Naive thymus-derived CD4-positive, alpha-beta T cell (primary cell): ENCODE results near the gene GAN. TPM values are rescaled to one million over a fixed set of nuclear protein-coding genes. Genes with fewer than 3 reads are reported as not detected.

Source experiments
- ATAC-seq: fragments of 150-1000 bp; cut with Tn5 transposase; 2 replicates; pipeline ENCODE4 v1.10.0; 2021; ENCODE audit warnings: mild to moderate bottlenecking, moderate library complexity
- CTCF ChIA-PET: fragments of 350-600 bp; sonication (Branson Sonifier 250); formaldehyde crosslinking; loops from one replicate; lab custom pipeline; 2021; ENCODE audit warnings: antibody characterized with exemption; lab: Charles Lee
- POLR2A ChIA-PET: fragments of 350-600 bp; sonication (Branson Sonifier 250); formaldehyde crosslinking; loops from one replicate; lab custom pipeline; 2021; ENCODE audit warnings: antibody characterized with exemption, inconsistent platforms; lab: Charles Lee
- DNase-seq, 9 donors: peaks; one replicate each; pipeline versions ENCODE4 v3.0.0 to v3.0.0-alpha.2; 2020 to 2022; ENCODE audit warnings: mixed read lengths in 1 of 9
- H3K27ac ChIP-seq: one replicate; pipeline ENCODE4 v1.7.0; 2013; ENCODE audit warnings: mild to moderate bottlenecking, low read depth, low read length, moderate library complexity
- H3K27me3 ChIP-seq, 2 donors: one replicate each; pipeline ENCODE4 v1.7.0; 2013; ENCODE audit warnings: low read length in 2 of 2, mild to moderate bottlenecking in 2 of 2, moderate library complexity in 2 of 2; ENCODE audit not compliant: control insufficient read depth in 2 of 2, insufficient read depth in 2 of 2
- H3K36me3 ChIP-seq, 3 experiments: 1 replicate in 2 of 3; 2 replicates in 1 of 3; pipeline ENCODE4 v1.7.0; 2013; ENCODE audit warnings: low read length in 3 of 3, mild to moderate bottlenecking in 3 of 3, moderate library complexity in 1 of 3; ENCODE audit not compliant: insufficient read depth in 3 of 3, control insufficient read depth in 2 of 3
- H3K4me1 ChIP-seq, 2 donors: one replicate each; pipeline ENCODE4 v1.7.0; 2013; ENCODE audit warnings: low read length in 2 of 2, mild to moderate bottlenecking in 2 of 2, moderate library complexity in 1 of 2; ENCODE audit not compliant: control insufficient read depth in 2 of 2, insufficient read depth in 2 of 2
- H3K4me3 ChIP-seq: 2 replicates; pipeline ENCODE4 v1.7.0; 2013; ENCODE audit warnings: mild to moderate bottlenecking, low read length
- H3K9me3 ChIP-seq, 3 experiments: 1 replicate in 2 of 3; 2 replicates in 1 of 3; pipeline ENCODE4 v1.7.0; 2013; ENCODE audit warnings: low read length in 3 of 3; ENCODE audit not compliant: control insufficient read depth in 2 of 3
- H3K27ac Mint-ChIP-seq, 9 donors: one replicate each; pipeline ENCODE4 v1.8.0; 2020 to 2022; ENCODE audit warnings: mixed read lengths in 9 of 9, mild to moderate bottlenecking in 8 of 9, moderate library complexity in 5 of 9, inconsistent platforms in 2 of 9
- H3K27me3 Mint-ChIP-seq, 5 donors: one replicate each; pipeline ENCODE4 v1.8.0; 2021 to 2022; ENCODE audit warnings: mixed read lengths in 5 of 5, mild to moderate bottlenecking in 1 of 5
- H3K36me3 Mint-ChIP-seq, 5 donors: one replicate each; pipeline ENCODE4 v1.8.0; 2020 to 2022; ENCODE audit warnings: mixed read lengths in 5 of 5, mild to moderate bottlenecking in 3 of 5, inconsistent platforms in 1 of 5
- H3K4me1 Mint-ChIP-seq, 7 donors: one replicate each; pipeline ENCODE4 v1.8.0; 2020 to 2022; ENCODE audit warnings: mixed read lengths in 7 of 7, mild to moderate bottlenecking in 3 of 7, inconsistent platforms in 1 of 7
- H3K4me3 Mint-ChIP-seq, 10 donors: one replicate each; pipeline ENCODE4 v1.8.0; 2020 to 2022; ENCODE audit warnings: mild to moderate bottlenecking in 10 of 10, mixed read lengths in 10 of 10, moderate library complexity in 6 of 10, inconsistent platforms in 2 of 10
- H3K9me3 Mint-ChIP-seq, 11 donors: one replicate each; pipeline ENCODE4 v1.8.0; 2020 to 2022; ENCODE audit warnings: mixed read lengths in 11 of 11, mild to moderate bottlenecking in 4 of 11, inconsistent platforms in 1 of 11, moderate library complexity in 1 of 11
- intact Hi-C, 2 donors: fragments of 100-400 bp; cut with micrococcal nuclease; formaldehyde crosslinking; loops; one replicate each; pipeline ENCODE4 v1.15.1; 2023
- polyA plus RNA-seq, 2 donors: library from polyadenylated mRNA; unstranded; fragments of 300-500 nt; fragmentation: Illumina TruSeq; gene quantifications; one replicate each; pipeline ENCODE4 v1.2.3, GENCODE V29; 2021
- total RNA-seq, 6 experiments: library from RNA in 5 of 6; stranded (reverse) in 5 of 6; gene quantifications; 1 replicate in 5 of 6; 2 replicates in 1 of 6; pipeline ENCODE4 v1.2.3 and lab custom pipeline; 2021 to 2026

The GAN gene
- total and polyA plus RNA-seq, 7 experiments from 2014 or later, result 2.3 to 11.3 (median 7.8) TPM

DNA sequence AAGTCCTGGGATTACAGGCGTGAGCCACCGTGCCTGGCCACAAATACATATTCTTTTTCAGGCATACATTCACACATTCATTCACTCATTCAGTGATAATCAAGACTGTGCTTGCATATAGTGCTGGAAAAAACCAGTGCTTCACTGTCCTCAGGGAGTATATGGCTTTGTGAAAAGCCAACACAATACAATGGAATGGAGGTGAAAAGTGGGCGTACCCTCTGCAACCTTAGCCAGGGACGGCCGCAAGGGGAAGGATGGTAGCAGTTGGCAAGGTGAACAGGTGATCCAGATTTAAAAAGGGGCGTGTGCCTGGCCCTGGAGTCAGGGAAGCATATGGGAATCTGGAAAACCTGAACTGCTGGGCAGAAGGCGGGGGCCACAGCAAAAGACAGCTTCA, 18.1 kb upstream of the GAN start:
- intact Hi-C loops, result no loop called here
- Mint-ChIP-seq H3K36me3 (peaks cover 0 to 8% (median 0%) of the 10 kb centered on the region in 5 donors), H3K27me3 (peaks cover 10 to 24% (median 20%) of the 10 kb centered on the region in 5 donors), H3K4me1 (peaks cover 0 to 2% (median 0%) of the 10 kb centered on the region in 7 donors), H3K4me3 (no peak overlapping the region), H3K27ac (no peak overlapping the region), H3K9me3 (peaks cover 0 to 11% (median 0%) of the 10 kb centered on the region in 11 donors)
- ATAC-seq (no peak), DNase-seq (no peak)
- no peak overlapping the region for H3K4me3 ChIP-seq
- ChIA-PET POLR2A (interaction anchor here (0.7 kb wide), 1 partner anchor 18 kb away, joined by 3 read pairs; the partner anchor contains the start of gene GAN), CTCF (no interaction called here)
- H3K27me3 ChIP-seq, result no peaks in the 10 kb centered on the region
- H3K4me1 ChIP-seq, result no peaks in the 10 kb centered on the region
- H3K36me3 ChIP-seq, result no peaks in the 10 kb centered on the region
- H3K9me3 ChIP-seq, result no peaks in the 10 kb centered on the region
- H3K27ac ChIP-seq, result no peak overlapping the region

- Histone ChIP-seq H3K27me3 (no peaks in the 10 kb centered on the region), H3K36me3 (no peaks in the 10 kb centered on the region), H3K4me3 (no peak overlapping the region), H3K27ac (no peak overlapping the region), H3K9me3 (no peaks in the 10 kb centered on the region), H3K4me1 (no peaks in the 10 kb centered on the region)
- no peak for DNase-seq
- H3K4me3 Mint-ChIP-seq, result no peak overlapping the region
- H3K9me3 Mint-ChIP-seq, result no peaks in the 10 kb centered on the region
- peaks cover 0 to 8% (median 5%) of the 10 kb centered on the region in 5 donors for H3K36me3 Mint-ChIP-seq
- no peak for ATAC-seq
- peaks cover 0 to 3% (median 0%) of the 10 kb centered on the region in 5 donors for H3K27me3 Mint-ChIP-seq
- ChIA-PET POLR2A (interaction anchor here (0.6 kb wide), 1 partner anchor 454 kb away, joined by 3 read pairs; no protein-coding TSS in a partner anchor), CTCF (no interaction called here)
- peak overlapping the region in 2 of 9 donors; percentile 12 to 16 for H3K27ac Mint-ChIP-seq
- peaks cover 7 to 29% (median 23%) of the 10 kb centered on the region in 7 donors for H3K4me1 Mint-ChIP-seq
- intact Hi-C loops, result no loop called here
Measured at GRCh38 chr16:81307770-81308169, 7.0 kb upstream of the GAN start.

- no peak overlapping the region for H3K4me3 ChIP-seq
- intact Hi-C loops, result loop anchor here (5.0 to 10.0 kb wide), 4 partner anchors 105 to 1345 kb away; no protein-coding TSS in a partner anchor
- ChIA-PET CTCF (interaction anchor here (0.6 to 0.9 kb wide), 3 partner anchors 25 to 413 kb away, joined by 3 read pairs; no protein-coding TSS in a partner anchor), POLR2A (interaction anchor here (0.6 kb wide), 1 partner anchor 899 kb away, joined by 3 read pairs; no protein-coding TSS in a partner anchor)
- Mint-ChIP-seq H3K27me3 (no peaks in the 10 kb centered on the region), H3K36me3 (peaks cover 0 to 6% (median 4%) of the 10 kb centered on the region in 5 donors), H3K9me3 (no peaks in the 10 kb centered on the region), H3K4me3 (no peak overlapping the region), H3K27ac (peak overlapping the region in 1 of 9 donors; percentile 32), H3K4me1 (peaks cover 19 to 49% (median 43%) of the 10 kb centered on the region in 7 donors)
- H3K4me1 ChIP-seq, result peaks cover 9 to 11% of the 10 kb centered on the region in 2 donors
- H3K27ac ChIP-seq, result no peak overlapping the region
- H3K27me3 ChIP-seq, result no peaks in the 10 kb centered on the region
- DNase-seq, result no peak
- H3K9me3 ChIP-seq, result no peaks in the 10 kb centered on the region
- H3K36me3 ChIP-seq, result no peaks in the 10 kb centered on the region
- no peak for ATAC-seq
Measured at GRCh38 chr16:81310045-81310644, 4.6 kb upstream of the GAN start.

DNA sequence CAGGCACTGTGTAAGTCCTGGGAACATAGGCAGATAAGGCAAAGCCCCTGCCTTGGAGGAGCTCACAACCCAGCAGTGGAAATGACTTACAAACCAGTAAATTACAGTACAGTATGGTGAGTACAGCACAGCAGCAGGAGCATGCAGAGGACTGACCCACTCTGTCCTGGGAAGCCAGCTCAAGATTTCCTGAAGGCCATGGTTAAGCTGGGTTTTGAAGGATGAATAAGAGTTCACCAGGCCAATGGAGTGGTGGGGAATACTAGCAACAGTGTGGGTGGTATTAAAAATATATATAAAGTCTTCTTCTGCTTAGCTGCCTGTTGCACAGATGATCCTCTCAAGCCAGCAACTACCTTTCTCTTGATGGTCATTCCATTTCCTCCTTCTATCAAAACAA, 3.0 kb upstream of the GAN start:
- H3K4me3 ChIP-seq, result no peak overlapping the region
- ATAC-seq (no peak), DNase-seq (no peak)
- H3K27me3 ChIP-seq, result no peaks in the 10 kb centered on the region
- H3K27ac ChIP-seq, result no peak overlapping the region
- Mint-ChIP-seq H3K4me1 (peaks cover 27 to 59% (median 49%) of the 10 kb centered on the region in 7 donors), H3K27me3 (no peaks in the 10 kb centered on the region), H3K9me3 (no peaks in the 10 kb centered on the region), H3K4me3 (peak overlapping the region in 1 of 10 donors; percentile 15), H3K36me3 (peaks cover 0 to 5% (median 4%) of the 10 kb centered on the region in 5 donors), H3K27ac (peak overlapping the region in 1 of 9 donors; percentile 32)
- intact Hi-C loops, result loop anchor here (5.0 to 10.0 kb wide), 4 partner anchors 107 to 1343 kb away; no protein-coding TSS in a partner anchor
- CTCF ChIA-PET, result no interaction called here
- H3K9me3 ChIP-seq, result no peaks in the 10 kb centered on the region
- POLR2A ChIA-PET, result interaction anchor here (0.6 kb wide), 1 partner anchor 426 kb away, joined by 3 read pairs; no protein-coding TSS in a partner anchor
- peaks cover 15 to 17% of the 10 kb centered on the region in 2 donors for H3K4me1 ChIP-seq
- no peaks in the 10 kb centered on the region for H3K36me3 ChIP-seq

GRCh38 chr16:81313701-81314602, 810 bp upstream of the GAN start:
- Mint-ChIP-seq H3K36me3 (peaks cover 0 to 5% (median 4%) of the 10 kb centered on the region in 5 donors), H3K4me1 (peaks cover 36 to 65% (median 54%) of the 10 kb centered on the region in 7 donors), H3K27ac (peak overlapping the region; percentile 85 to 98 (median 94)), H3K4me3 (peak overlapping the region; percentile 87 to 99 (median 96)), H3K9me3 (no peaks in the 10 kb centered on the region), H3K27me3 (no peaks in the 10 kb centered on the region)
- DNase-seq, result peak in 1 of 9 donors; percentile 0
- intact Hi-C loops, result loop anchor here (1.0 to 10.0 kb wide), 19 partner anchors 53 to 1341 kb away; partner anchors contain the start of genes ATMIN (in 2 of the 2), CENPN (in 2 of the 2), GCSH (in 2 of the 2) and C16orf46 (in 1 of the 2)
- CTCF ChIA-PET, result interaction anchor here (0.6 to 0.8 kb wide), 2 partner anchors 52 to 109 kb away, joined by 3 read pairs; no protein-coding TSS in a partner anchor
- Histone ChIP-seq H3K36me3 (no peaks in the 10 kb centered on the region), H3K27ac (peak overlapping the region; percentile 78), H3K9me3 (no peaks in the 10 kb centered on the region), H3K27me3 (no peaks in the 10 kb centered on the region), H3K4me3 (peak overlapping the region; percentile 89), H3K4me1 (peaks cover 15 to 17% of the 10 kb centered on the region in 2 donors)
- ATAC-seq, result no peak
- POLR2A ChIA-PET, result interaction anchor here (0.6 to 1.7 kb wide), 8 partner anchors 9 to 856 kb away, joined by 3 to 8 read pairs (median 3); partner anchors contain the start of genes ATMIN and C16orf46
